ENCODE results near the gene EMILIN2. TPM values are rescaled to one million over a fixed set of nuclear protein-coding genes. Genes with fewer than 3 reads are reported as not detected.
"Not testable (repeated sequence)": the region's sequence is repeated elsewhere in the genome, so short reads cannot be mapped to it uniquely, and the experiment has no call there.

EMILIN2 gene
- total RNA-seq, 1 experiment from 2014 or later, result 0.75 TPM

- no peak for DNase-seq (ENCODE audit: low read depth)
These were observed 3.7 kb upstream of the EMILIN2 start for GRCh38 chr18:2843146-2843545.

- DNase-seq (ENCODE audit: low read depth), result no peak
These were observed 1.6 kb upstream of the EMILIN2 start for GRCh38 chr18:2845172-2845571.

- DNase-seq (ENCODE audit: low read depth), result no peak
These were observed 776 bp downstream of the EMILIN2 start for GRCh38 chr18:2847317-2848246.

- DNase-seq (ENCODE audit: low read depth), result no peak
These were observed 1.7 kb downstream of the EMILIN2 start for GRCh38 chr18:2848247-2849246.

- DNase-seq (ENCODE audit: low read depth), result no peak
These were observed 4.0 kb downstream of the EMILIN2 start for GRCh38 chr18:2850816-2851215.

GRCh38 chr18:2851771-2852170 lies 5.0 kb downstream of the EMILIN2 start:
- no peak for DNase-seq (ENCODE audit: low read depth)

GRCh38 chr18:2852460-2852859 lies 5.7 kb downstream of the EMILIN2 start:
- not testable (repeated sequence) for DNase-seq (ENCODE audit: low read depth)

GRCh38 chr18:2853173-2853925 lies 6.5 kb downstream of the EMILIN2 start:
- no peak for DNase-seq (ENCODE audit: low read depth)

GRCh38 chr18:2853926-2854664 lies 7.3 kb downstream of the EMILIN2 start:
- no peak for DNase-seq (ENCODE audit: low read depth)

GRCh38 chr18:2854875-2855274 lies 8.1 kb downstream of the EMILIN2 start:
- no peak for DNase-seq (ENCODE audit: low read depth)

- no peak for DNase-seq (ENCODE audit: low read depth)
These were observed 8.9 kb downstream of the EMILIN2 start for GRCh38 chr18:2855560-2856350.

- no peak for DNase-seq (ENCODE audit: low read depth)
These were observed 9.9 kb downstream of the EMILIN2 start for GRCh38 chr18:2856547-2857170.

GRCh38 chr18:2857491-2858131 lies 10.8 kb downstream of the EMILIN2 start:
- peak; percentile 48 for DNase-seq (ENCODE audit: low read depth)

- not testable (repeated sequence) for DNase-seq (ENCODE audit: low read depth)
These were observed 13.6 kb downstream of the EMILIN2 start for GRCh38 chr18:2860397-2860796.

- not testable (repeated sequence) for DNase-seq (ENCODE audit: low read depth)
These were observed 17.2 kb downstream of the EMILIN2 start for GRCh38 chr18:2863997-2864396.

- DNase-seq (ENCODE audit: low read depth), result not testable (repeated sequence)
These were observed 19.7 kb downstream of the EMILIN2 start for GRCh38 chr18:2866465-2866864.

- DNase-seq (ENCODE audit: low read depth), result no peak
These were observed 22.4 kb downstream of the EMILIN2 start for GRCh38 chr18:2869207-2869606.

GRCh38 chr18:2871111-2871720 lies 24.4 kb downstream of the EMILIN2 start:
- no peak for DNase-seq (ENCODE audit: low read depth)

All from LHCN-M2 (cell line).